K562 (cell line): Measurements from ENCODE around the gene FTH1. TPM values are rescaled to one million over a fixed set of nuclear protein-coding genes. Genes with fewer than 3 reads are reported as not detected.

ENCODE experiments used
- DACH1 ChIP-seq: fragments of 450-650 bp; IDR thresholded peaks from 2 replicates; pipeline ENCODE4 v1.6.1; 2018; ENCODE audit not compliant: partially characterized antibody
- ESRRB ChIP-seq: fragments of 250-450 bp; sonication (Bioruptor Pico); IDR thresholded peaks from 2 replicates; pipeline ENCODE4 v1.5.0; 2020; ENCODE audit warnings: mild to moderate bottlenecking, moderate library complexity, borderline replicate concordance
- ETV1 ChIP-seq: fragments of 450-650 bp; conservative IDR thresholded peaks from 2 replicates; pipeline ENCODE4 v1.6.1; 2016; ENCODE audit warnings: missing genetic modification characterization, control low read depth, low read depth, missing compliant biosample characterization
- HMGN3 ChIP-seq: IDR thresholded peaks from 2 replicates; pipeline ENCODE4 v1.6.1; 2011; ENCODE audit warnings: borderline replicate concordance, low read depth, mild to moderate bottlenecking, mixed read lengths, low read length; ENCODE audit not compliant: insufficient read length; ENCODE audit errors: extremely low read depth
- IRF1 ChIP-seq: sonication (generic); formaldehyde crosslinking; IDR thresholded peaks from 2 replicates; pipeline ENCODE4 v1.8.0; 2022; ENCODE audit warnings: missing genetic modification reagents, mild to moderate bottlenecking, borderline replicate concordance
- KAT2B ChIP-seq: IDR thresholded peaks from one replicate; pipeline ENCODE4 v1.6.1; 2012; ENCODE audit warnings: low read depth, mild to moderate bottlenecking, control low read depth, inconsistent platforms, low read length, moderate library complexity
- MLX ChIP-seq, 2 experiments: fragments of 450-650 bp in 1 of 2; sonication (generic) in 1 of 2; formaldehyde crosslinking; conservative IDR thresholded peaks; 2 replicates each; pipeline versions ENCODE4 v1.4.0 to v1.8.1; 2020 to 2022; ENCODE audit warnings: mild to moderate bottlenecking in 1 of 2, missing genetic modification reagents in 1 of 2
- NR3C1 ChIP-seq: sonication (generic); formaldehyde crosslinking; IDR thresholded peaks from 2 replicates; pipeline ENCODE4 v1.8.1; 2022; ENCODE audit warnings: missing genetic modification reagents
- POU5F1 ChIP-seq: fragments of 150-350 bp; IDR thresholded peaks from 2 replicates; pipeline ENCODE4 v1.6.1; 2014; ENCODE audit warnings: borderline replicate concordance, low read length, low read depth, mild to moderate bottlenecking; ENCODE audit not compliant: partially characterized antibody
- RREB1 ChIP-seq: fragments of 250-450 bp; sonication (Bioruptor Pico); IDR thresholded peaks from 2 replicates; pipeline ENCODE4 v1.4.0; 2020
- TAL1 ChIP-seq: fragments of 450-650 bp; IDR thresholded peaks from 2 replicates; pipeline ENCODE4 v1.6.1; 2016; ENCODE audit warnings: mild to moderate bottlenecking
- TCFL5 ChIP-seq: fragments of 250-450 bp; sonication (Bioruptor Pico); conservative IDR thresholded peaks from 2 replicates; pipeline ENCODE4 v1.6.1; 2021; ENCODE audit warnings: mild to moderate bottlenecking, moderate library complexity, matching md5 sums
- YBX1 ChIP-seq: fragments of 450-650 bp; IDR thresholded peaks from 2 replicates; pipeline ENCODE4 v1.7.1; 2016; ENCODE audit warnings: mild to moderate bottlenecking
- polyA plus RNA-seq, 8 experiments: library from polyadenylated mRNA; depleted of rRNA in 4 of 8; stranded (reverse) in 5 of 8; unstranded in 3 of 8; fragments of >200 nt; fragmentation: Nextera tagmentation in 2 of 8; fragmentation: Illumina TruSeq in 1 of 8; extraction: Ambion mirVana in 2 of 8; extraction: Trizol in 1 of 8; gene quantifications; 2 replicates each; pipeline versions ENCODE4 v1.2.1 to v1.2.3, GENCODE V29; 2011 to 2014; ENCODE audit warnings: inconsistent platforms in 1 of 8, missing spikeins in 1 of 8
- total RNA-seq, 7 experiments: library from RNA; depleted of rRNA in 6 of 7; stranded (reverse); fragments of >200 nt in 6 of 7; fragmentation: Illumina TruSeq in 2 of 7; extraction: Trizol in 2 of 7; gene quantifications; 2 replicates each; pipeline versions ENCODE4 v1.2.1 to v1.2.3, GENCODE V29; 2011 to 2021; ENCODE audit warnings: low replicate concordance in 1 of 7

The FTH1 gene
- total and polyA plus RNA-seq, 9 of the 15 experiments (the other 6 are each of a cell fraction or from before 2014, with no cell fraction given), result 370 to 3,146 (median 802) TPM

DNA sequence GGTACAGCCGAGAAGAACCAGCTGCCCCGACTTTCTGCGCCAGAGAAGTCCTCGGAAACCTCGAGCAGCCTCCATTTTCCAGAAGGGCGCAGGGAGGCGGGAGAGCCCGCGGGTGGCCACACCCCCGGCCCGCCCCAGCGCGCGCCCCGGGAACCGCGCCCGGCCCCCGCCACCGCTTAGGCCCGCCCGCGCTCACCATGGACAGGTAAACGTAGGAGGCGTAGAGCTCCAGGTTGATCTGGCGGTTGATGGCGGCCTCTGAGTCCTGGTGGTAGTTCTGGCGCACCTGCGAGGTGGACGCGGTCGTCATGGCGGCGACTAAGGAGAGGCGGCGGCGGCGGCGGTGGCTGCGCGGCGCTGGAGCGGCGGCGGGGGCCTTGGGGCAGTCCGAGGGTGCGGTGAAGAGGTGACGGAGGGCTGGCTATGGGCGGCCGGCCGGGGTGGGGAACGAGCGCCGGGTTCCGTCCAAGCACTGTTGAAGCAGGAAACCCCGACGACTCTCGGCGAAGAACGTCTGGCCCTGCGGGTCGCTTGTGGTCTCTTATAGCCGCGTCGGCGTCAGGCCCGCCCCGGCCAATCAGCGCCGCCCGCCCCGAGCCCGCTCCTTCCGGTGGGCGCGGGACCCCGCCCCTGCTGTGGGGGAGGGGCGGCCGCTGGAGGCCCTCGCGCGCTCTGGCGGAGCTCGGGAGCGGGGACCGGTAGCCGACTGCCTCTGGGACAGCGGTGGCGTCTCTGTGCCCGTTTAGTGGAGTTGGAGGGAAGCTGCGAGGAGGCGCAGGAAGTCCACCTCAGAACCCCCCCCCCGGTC is at the start of gene FTH1 (continued):
- TF ChIP-seq RREB1 (CRISPR knock-in tag) (no peak), YBX1 (no peak), NR3C1 (CRISPR knock-in tag) (peak; percentile 51; the same call in 1 of the 2 replicates), POU5F1 (no peak), HMGN3 (peak; percentile 91), IRF1 (CRISPR knock-in tag) (no peak), ETV1 (peak; percentile 34; the same call in 1 of the 2 replicates), DACH1 (no peak), KAT2B (no peak), TCFL5 (CRISPR knock-in tag) (no peak), ESRRB (no peak), MLX (CRISPR knock-in tag; conservative IDR thresholded peaks at IDR 0.05) (peak in 1 of 2 experiments; percentile 51; a peak in 1 of 4 replicates), TAL1 (no peak)
- TF ChIP-seq, all 486 proteins: peak for 151
